SK-N-SH (cell line): ENCODE measurements around the gene PRKN.

Source experiments
- EP300 ChIP-seq, 2 experiments: IDR thresholded peaks; 2 replicates each; pipeline versions ENCODE4 v1.4.0 to v1.6.1; 2012; ENCODE audit warnings: borderline replicate concordance in 1 of 2, low read depth in 1 of 2, low read length in 1 of 2
- EZH2phosphoT487 ChIP-seq: fragments of 200-600 bp; sonication (generic); IDR thresholded peaks from 2 replicates; pipeline ENCODE4 v1.6.1; 2017; ENCODE audit warnings: low read depth, mixed run types, mild to moderate bottlenecking, antibody characterized with exemption, moderate library complexity, borderline replicate concordance
- FOSL2 ChIP-seq: IDR thresholded peaks from 2 replicates; pipeline ENCODE4 v1.4.0; 2012; ENCODE audit warnings: low read depth, mild to moderate bottlenecking, moderate library complexity, borderline replicate concordance
- NRF1 ChIP-seq: IDR thresholded peaks from 2 replicates; pipeline ENCODE4 v1.6.1; 2012; ENCODE audit warnings: low read depth, mild to moderate bottlenecking, low read length
- POLR2AphosphoS5 ChIP-seq: IDR thresholded peaks from 2 replicates; pipeline ENCODE4 v1.6.1; 2012; ENCODE audit warnings: low read depth, low read length
- RAD21 ChIP-seq: IDR thresholded peaks from 2 replicates; pipeline ENCODE4 v1.6.1; 2012; ENCODE audit warnings: mild to moderate bottlenecking, low read length
- RCOR1 ChIP-seq: fragments of 150-350 bp; IDR thresholded peaks from 2 replicates; pipeline ENCODE4 v1.6.1; 2017; ENCODE audit warnings: antibody characterized with exemption, low read length
- RXRA ChIP-seq: IDR thresholded peaks from 2 replicates; pipeline ENCODE4 v1.4.0; 2012; ENCODE audit warnings: low read depth, mild to moderate bottlenecking, borderline replicate concordance
- SIN3A ChIP-seq: IDR thresholded peaks from 2 replicates; pipeline ENCODE4 v1.6.1; 2012; ENCODE audit warnings: low read depth, mild to moderate bottlenecking, low read length, moderate library complexity, borderline replicate concordance
- TEAD4 ChIP-seq: IDR thresholded peaks from 2 replicates; pipeline ENCODE4 v1.4.0; 2012; ENCODE audit warnings: mild to moderate bottlenecking, borderline replicate concordance; ENCODE audit not compliant: insufficient read depth
- TF ChIP-seq, protein P1 (sequence below): IDR thresholded peaks from 2 replicates; pipeline ENCODE4 v1.6.1; 2012; ENCODE audit warnings: mild to moderate bottlenecking, low read depth, low read length, moderate library complexity
- TF ChIP-seq, protein P2 (sequence below): fragments of 200-600 bp; sonication (generic); IDR thresholded peaks from 2 replicates; pipeline ENCODE4 v1.6.1; 2017; ENCODE audit warnings: antibody characterized with exemption, mild to moderate bottlenecking, moderate library complexity
- TF ChIP-seq, protein P3 (sequence below): IDR thresholded peaks from 2 replicates; pipeline ENCODE4 v1.4.0; 2012; ENCODE audit warnings: low read depth, borderline replicate concordance
- TF ChIP-seq, protein P4 (sequence below): IDR thresholded peaks from 2 replicates; pipeline ENCODE4 v1.4.0; 2012; ENCODE audit warnings: low read depth

DNA sequence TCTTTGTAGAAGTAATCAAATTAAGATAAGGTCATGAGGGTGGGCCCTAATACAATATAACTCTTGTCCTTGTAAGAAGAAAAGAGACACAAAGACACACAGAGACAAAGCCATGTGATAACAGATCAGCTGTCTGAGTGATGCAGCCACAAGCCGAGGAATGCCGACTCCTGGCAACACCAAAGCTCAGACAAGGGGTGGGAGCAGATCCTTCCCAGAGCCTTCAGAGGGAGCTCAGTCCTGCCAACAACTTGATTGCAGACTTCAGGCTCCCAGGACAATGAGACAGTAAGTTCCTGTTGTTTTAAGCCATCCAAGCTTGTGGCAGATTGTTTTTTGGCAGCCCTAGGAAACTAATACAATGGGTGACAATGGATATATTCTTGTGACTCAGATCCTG, 1128.7 kb downstream of the PRKN start:
- TF ChIP-seq FOSL2, result no peak
- no peak for TF ChIP-seq TEAD4
- no peak for TF ChIP-seq POLR2AphosphoS5
- TF ChIP-seq, protein P1, sequence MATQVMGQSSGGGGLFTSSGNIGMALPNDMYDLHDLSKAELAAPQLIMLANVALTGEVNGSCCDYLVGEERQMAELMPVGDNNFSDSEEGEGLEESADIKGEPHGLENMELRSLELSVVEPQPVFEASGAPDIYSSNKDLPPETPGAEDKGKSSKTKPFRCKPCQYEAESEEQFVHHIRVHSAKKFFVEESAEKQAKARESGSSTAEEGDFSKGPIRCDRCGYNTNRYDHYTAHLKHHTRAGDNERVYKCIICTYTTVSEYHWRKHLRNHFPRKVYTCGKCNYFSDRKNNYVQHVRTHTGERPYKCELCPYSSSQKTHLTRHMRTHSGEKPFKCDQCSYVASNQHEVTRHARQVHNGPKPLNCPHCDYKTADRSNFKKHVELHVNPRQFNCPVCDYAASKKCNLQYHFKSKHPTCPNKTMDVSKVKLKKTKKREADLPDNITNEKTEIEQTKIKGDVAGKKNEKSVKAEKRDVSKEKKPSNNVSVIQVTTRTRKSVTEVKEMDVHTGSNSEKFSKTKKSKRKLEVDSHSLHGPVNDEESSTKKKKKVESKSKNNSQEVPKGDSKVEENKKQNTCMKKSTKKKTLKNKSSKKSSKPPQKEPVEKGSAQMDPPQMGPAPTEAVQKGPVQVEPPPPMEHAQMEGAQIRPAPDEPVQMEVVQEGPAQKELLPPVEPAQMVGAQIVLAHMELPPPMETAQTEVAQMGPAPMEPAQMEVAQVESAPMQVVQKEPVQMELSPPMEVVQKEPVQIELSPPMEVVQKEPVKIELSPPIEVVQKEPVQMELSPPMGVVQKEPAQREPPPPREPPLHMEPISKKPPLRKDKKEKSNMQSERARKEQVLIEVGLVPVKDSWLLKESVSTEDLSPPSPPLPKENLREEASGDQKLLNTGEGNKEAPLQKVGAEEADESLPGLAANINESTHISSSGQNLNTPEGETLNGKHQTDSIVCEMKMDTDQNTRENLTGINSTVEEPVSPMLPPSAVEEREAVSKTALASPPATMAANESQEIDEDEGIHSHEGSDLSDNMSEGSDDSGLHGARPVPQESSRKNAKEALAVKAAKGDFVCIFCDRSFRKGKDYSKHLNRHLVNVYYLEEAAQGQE, result no peak
- TF ChIP-seq SIN3A, result no peak
- no peak for TF ChIP-seq RCOR1
- TF ChIP-seq RAD21, result no peak
- TF ChIP-seq, protein P2, sequence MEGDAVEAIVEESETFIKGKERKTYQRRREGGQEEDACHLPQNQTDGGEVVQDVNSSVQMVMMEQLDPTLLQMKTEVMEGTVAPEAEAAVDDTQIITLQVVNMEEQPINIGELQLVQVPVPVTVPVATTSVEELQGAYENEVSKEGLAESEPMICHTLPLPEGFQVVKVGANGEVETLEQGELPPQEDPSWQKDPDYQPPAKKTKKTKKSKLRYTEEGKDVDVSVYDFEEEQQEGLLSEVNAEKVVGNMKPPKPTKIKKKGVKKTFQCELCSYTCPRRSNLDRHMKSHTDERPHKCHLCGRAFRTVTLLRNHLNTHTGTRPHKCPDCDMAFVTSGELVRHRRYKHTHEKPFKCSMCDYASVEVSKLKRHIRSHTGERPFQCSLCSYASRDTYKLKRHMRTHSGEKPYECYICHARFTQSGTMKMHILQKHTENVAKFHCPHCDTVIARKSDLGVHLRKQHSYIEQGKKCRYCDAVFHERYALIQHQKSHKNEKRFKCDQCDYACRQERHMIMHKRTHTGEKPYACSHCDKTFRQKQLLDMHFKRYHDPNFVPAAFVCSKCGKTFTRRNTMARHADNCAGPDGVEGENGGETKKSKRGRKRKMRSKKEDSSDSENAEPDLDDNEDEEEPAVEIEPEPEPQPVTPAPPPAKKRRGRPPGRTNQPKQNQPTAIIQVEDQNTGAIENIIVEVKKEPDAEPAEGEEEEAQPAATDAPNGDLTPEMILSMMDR, result no peak
- TF ChIP-seq, protein P3, sequence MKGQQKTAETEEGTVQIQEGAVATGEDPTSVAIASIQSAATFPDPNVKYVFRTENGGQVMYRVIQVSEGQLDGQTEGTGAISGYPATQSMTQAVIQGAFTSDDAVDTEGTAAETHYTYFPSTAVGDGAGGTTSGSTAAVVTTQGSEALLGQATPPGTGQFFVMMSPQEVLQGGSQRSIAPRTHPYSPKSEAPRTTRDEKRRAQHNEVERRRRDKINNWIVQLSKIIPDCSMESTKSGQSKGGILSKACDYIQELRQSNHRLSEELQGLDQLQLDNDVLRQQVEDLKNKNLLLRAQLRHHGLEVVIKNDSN, result no peak
- TF ChIP-seq EZH2phosphoT487, result no peak
- TF ChIP-seq, protein P4, sequence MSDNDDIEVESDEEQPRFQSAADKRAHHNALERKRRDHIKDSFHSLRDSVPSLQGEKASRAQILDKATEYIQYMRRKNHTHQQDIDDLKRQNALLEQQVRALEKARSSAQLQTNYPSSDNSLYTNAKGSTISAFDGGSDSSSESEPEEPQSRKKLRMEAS, result no peak
- TF ChIP-seq RXRA, result no peak
- no peak for TF ChIP-seq EP300 (IDR thresholded peaks at IDR 0.05; ENCODE audit: borderline replicate concordance in 1 of 2, low read depth in 1 of 2, low read length in 1 of 2)
- TF ChIP-seq NRF1, result no peak
